Muscle of leg (tissue), 11 donors: ENCODE data around the gene PSME3. TPM values are rescaled to one million over a fixed set of nuclear protein-coding genes. Genes with fewer than 3 reads are reported as not detected.
A peak's percentile ranks its signal among the peaks of the same experiment; 100 is the strongest.

Source experiments
- DNase-seq: peaks from one replicate; pipeline ENCODE4 v3.0.0; 2013
- H3K27ac ChIP-seq: one replicate; pipeline ENCODE4 v1.5.1; 2013; ENCODE audit warnings: mild to moderate bottlenecking, low read length, control low read depth
- H3K27me3 ChIP-seq: one replicate; pipeline ENCODE4 v1.6.1; 2013; ENCODE audit warnings: low read length; ENCODE audit not compliant: control insufficient read depth, insufficient read depth
- H3K36me3 ChIP-seq: one replicate; pipeline ENCODE4 v1.6.1; 2013; ENCODE audit warnings: low read length; ENCODE audit not compliant: control insufficient read depth, insufficient read depth
- H3K4me1 ChIP-seq: one replicate; pipeline ENCODE4 v1.6.1; 2013; ENCODE audit warnings: low read length; ENCODE audit not compliant: control insufficient read depth, insufficient read depth
- H3K4me3 ChIP-seq: one replicate; pipeline ENCODE4 v1.5.1; 2013; ENCODE audit warnings: low read length, control low read depth
- H3K9me3 ChIP-seq: replicated peaks from 2 replicates; pipeline ENCODE4 v1.6.1; 2013; ENCODE audit warnings: low read depth, low read length; ENCODE audit not compliant: control insufficient read depth
- WGBS: methylation state at CpG from one replicate; pipeline ENCODE4 v1.1.5; 2013; ENCODE audit warnings: missing lambda C conversion rate; ENCODE audit not compliant: insufficient coverage; 5-methylcytosine and 5-hydroxymethylcytosine counted together
- polyA plus RNA-seq, 8 donors: library from polyadenylated mRNA; unstranded; fragments of 120-200 nt; gene quantifications; one replicate each; pipeline versions ENCODE4 v1.2.1 to v1.2.3, GENCODE V29; 2013; ENCODE audit warnings: inconsistent platforms in 1 of 8, low replicate concordance in 1 of 8; ENCODE audit not compliant: insufficient read length in 8 of 8, insufficient read depth in 1 of 8
- total RNA-seq: library from RNA; stranded (reverse); fragments of 120-200 nt; gene quantifications from one replicate; pipeline ENCODE4 v1.2.4, GENCODE V29; 2013

PSME3 gene
- total and polyA plus RNA-seq, 9 donors = 26.1 to 67.9 (median 54.7) TPM

- H3K4me3 ChIP-seq = no peak overlapping the region
- WGBS = 74% methylated on average over 7 of the region's 10 CpGs
- H3K27ac ChIP-seq = no peak overlapping the region
- H3K4me1 ChIP-seq = peaks cover 20% of the 10 kb centered on the region
- no peaks in the 10 kb centered on the region for H3K9me3 ChIP-seq
- DNase-seq = no peak
- peaks cover 27% of the 10 kb centered on the region for H3K36me3 ChIP-seq
- peaks cover 3% of the 10 kb centered on the region for H3K27me3 ChIP-seq
Measured at GRCh38 chr17:42795465-42795864, 37.7 kb upstream of the PSME3 start.

DNA sequence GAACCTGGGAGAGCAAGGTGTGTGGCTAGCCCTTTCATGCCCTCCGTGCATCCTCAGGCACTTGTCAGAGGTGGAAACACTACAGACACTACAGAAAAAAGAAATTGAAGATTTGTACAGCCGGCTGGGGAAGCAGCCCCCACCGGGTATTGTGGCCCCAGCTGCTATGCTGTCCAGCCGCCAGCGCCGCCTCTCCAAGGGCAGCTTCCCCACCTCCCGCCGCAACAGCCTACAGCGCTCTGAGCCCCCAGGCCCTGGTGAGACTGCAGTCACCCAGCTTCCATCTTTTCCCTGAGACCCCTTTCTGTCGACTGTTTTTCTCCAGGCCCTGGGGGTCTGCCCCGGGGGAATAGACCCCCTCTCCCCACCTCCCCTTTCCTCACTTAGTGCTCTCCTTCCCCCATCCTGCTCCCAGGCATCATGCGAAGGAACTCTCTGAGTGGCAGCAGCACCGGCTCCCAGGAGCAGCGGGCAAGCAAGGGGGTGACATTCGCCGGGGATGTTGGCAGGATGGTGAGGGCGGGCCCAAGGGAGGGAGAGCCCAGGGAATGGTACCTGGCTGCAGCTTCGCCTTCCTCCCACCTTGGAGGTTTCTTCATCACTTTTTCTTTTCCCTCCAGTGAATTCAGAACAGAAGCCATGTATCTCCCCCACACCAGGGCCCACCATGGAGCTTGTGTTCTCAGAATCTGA, 37.0 kb upstream of the PSME3 start:
- WGBS = 87% methylated on average over 11 of the region's 18 CpGs
- peaks cover 20% of the 10 kb centered on the region for H3K4me1 ChIP-seq
- no peak overlapping the region for H3K27ac ChIP-seq
- H3K27me3 ChIP-seq = no peaks in the 10 kb centered on the region
- peaks cover 27% of the 10 kb centered on the region for H3K36me3 ChIP-seq
- H3K9me3 ChIP-seq = no peaks in the 10 kb centered on the region
- H3K4me3 ChIP-seq = no peak overlapping the region
- DNase-seq = no peak

- H3K9me3 ChIP-seq = no peaks in the 10 kb centered on the region
- H3K4me1 ChIP-seq = peaks cover 20% of the 10 kb centered on the region
- WGBS = 78% methylated on average over 6 of the region's 10 CpGs
- DNase-seq = no peak
- H3K4me3 ChIP-seq = peak overlapping the region; percentile 93
- H3K27ac ChIP-seq = no peak overlapping the region
- no peaks in the 10 kb centered on the region for H3K27me3 ChIP-seq
- H3K36me3 ChIP-seq = peaks cover 27% of the 10 kb centered on the region
Measured at GRCh38 chr17:42797067-42798007, 35.9 kb upstream of the PSME3 start.

DNA sequence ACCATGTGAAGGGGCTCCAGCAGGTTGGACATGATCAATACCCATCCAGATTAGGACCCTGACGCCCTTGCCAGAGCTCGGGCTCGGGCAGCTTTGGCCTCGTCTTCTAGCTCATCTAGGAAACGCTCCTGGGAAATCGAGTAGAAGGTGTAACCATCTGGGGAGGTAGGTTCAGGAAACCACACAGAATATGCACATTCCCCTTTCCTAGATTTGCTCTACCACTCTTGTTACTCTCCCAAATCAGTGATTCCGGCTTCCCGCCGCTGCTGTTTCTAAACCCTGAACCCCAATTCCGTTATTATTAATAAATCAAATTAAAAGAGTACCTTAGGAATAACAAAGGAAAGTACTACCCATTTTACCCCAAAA, 35.2 kb upstream of the PSME3 start:
- Histone ChIP-seq H3K27me3 (no peaks in the 10 kb centered on the region), H3K27ac (peak overlapping the region; percentile 83), H3K36me3 (peaks cover 27% of the 10 kb centered on the region), H3K4me1 (peaks cover 20% of the 10 kb centered on the region), H3K9me3 (no peaks in the 10 kb centered on the region), H3K4me3 (peak overlapping the region; percentile 93)
- WGBS = no CpG with 5 or more reads among the region's 10 CpGs
- no peak for DNase-seq

DNA sequence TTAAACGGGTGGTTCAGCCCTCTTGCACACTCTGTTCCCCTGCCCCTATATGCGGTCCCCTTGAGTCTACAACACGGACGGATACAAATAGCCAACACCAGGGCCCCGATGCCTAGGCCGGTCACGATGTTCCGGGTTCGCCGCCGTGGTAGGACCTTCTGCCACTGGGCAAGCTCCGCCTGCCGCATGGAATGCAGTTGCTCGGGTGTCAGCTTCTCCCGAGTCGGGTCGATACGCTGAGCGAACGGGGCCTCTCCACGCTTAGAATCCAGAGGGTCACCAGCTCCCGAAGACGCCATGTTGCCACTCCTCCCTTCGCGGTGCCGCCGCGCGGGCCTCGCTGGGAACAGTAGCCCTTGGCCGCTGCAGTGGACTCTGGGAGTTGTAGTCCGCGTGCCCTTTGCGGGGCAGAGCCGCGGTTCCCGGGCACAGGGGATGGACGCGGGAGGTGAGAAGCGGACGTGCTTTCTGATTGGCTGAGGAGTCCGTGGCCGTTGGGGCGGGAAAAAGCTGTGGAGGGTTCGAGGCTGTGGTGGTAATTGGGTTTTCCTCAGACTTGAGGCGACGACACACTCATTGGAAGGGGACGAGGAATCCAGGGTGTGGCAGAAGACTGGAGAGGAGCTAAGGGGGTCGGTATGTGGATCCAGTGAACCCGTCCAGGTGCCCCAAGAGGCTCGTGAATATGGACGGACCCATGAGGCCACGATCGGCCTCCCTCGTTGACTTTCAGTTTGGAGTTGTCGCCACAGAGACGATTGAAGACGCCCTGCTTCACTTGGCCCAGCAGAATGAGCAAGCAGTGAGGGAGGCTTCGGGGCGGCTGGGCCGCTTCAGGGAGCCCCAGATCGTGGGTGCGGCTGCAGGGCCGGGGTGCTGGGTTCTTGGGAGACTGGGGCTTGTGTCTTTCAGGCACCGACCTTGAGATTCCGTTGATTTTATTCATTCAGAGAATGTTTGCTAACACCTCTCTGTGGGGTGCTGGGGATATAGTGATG, 34.5 kb upstream of the PSME3 start, which contains the start of the genes CNTD1 and COA3:
Gene CNTD1, plus strand, starts transcription at position 479 of the 998 bp plus-strand sequence. Its CDS starts 207 bp downstream, at position 686.
Gene COA3, minus strand, starts transcription at position 322 of the 998 bp plus-strand sequence. Its CDS starts 23 bp downstream, at position 299.
- Histone ChIP-seq H3K36me3 (peaks cover 27% of the 10 kb centered on the region), H3K4me3 (peak within 1 kb of the TSS; percentile 93), H3K27me3 (no peaks in the 10 kb centered on the region), H3K9me3 (no peaks in the 10 kb centered on the region), H3K27ac (peak within 1 kb of the TSS; percentile 83), H3K4me1 (peaks cover 20% of the 10 kb centered on the region)
- whole genome bisulfite sequencing = 26% methylated on average over 65 of the region's 66 CpGs
- peak; percentile 92 for DNase-seq

GRCh38 chr17:42803074-42803883, 29.9 kb upstream of the PSME3 start:
- no peaks in the 10 kb centered on the region for H3K9me3 ChIP-seq
- H3K4me3 ChIP-seq = no peak overlapping the region
- no peaks in the 10 kb centered on the region for H3K27me3 ChIP-seq
- peaks cover 6% of the 10 kb centered on the region for H3K4me1 ChIP-seq
- DNase-seq = no peak
- WGBS = no CpG with 5 or more reads among the region's 2 CpGs
- H3K36me3 ChIP-seq = no peaks in the 10 kb centered on the region
- no peak overlapping the region for H3K27ac ChIP-seq

DNA sequence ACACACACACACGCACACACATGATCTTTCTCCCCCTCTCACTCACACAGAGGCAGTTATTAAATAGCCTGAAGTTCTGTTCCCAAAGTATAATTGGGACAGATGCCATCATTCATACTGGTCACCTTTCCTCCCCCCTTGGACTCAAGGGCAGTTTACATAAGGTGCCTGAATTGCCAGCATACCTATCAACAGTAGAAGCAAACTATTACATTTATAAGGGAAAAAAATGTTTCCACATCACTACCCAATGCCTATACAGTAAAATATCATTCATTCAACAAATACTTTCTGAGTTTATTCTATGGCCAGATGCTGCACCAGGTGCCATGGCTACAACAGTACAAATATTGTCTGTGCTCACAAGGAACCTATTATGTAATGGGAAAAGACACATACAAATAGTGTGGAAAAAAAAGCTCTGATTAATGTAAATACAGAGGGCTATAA, 28.3 kb upstream of the PSME3 start:
- no peak overlapping the region for H3K4me3 ChIP-seq
- no peaks in the 10 kb centered on the region for H3K4me1 ChIP-seq
- no peak for DNase-seq
- H3K9me3 ChIP-seq = no peaks in the 10 kb centered on the region
- H3K36me3 ChIP-seq = peaks cover 5% of the 10 kb centered on the region
- no peak overlapping the region for H3K27ac ChIP-seq
- WGBS = no CpG with 5 or more reads among the region's 1 CpG
- H3K27me3 ChIP-seq = no peaks in the 10 kb centered on the region

DNA sequence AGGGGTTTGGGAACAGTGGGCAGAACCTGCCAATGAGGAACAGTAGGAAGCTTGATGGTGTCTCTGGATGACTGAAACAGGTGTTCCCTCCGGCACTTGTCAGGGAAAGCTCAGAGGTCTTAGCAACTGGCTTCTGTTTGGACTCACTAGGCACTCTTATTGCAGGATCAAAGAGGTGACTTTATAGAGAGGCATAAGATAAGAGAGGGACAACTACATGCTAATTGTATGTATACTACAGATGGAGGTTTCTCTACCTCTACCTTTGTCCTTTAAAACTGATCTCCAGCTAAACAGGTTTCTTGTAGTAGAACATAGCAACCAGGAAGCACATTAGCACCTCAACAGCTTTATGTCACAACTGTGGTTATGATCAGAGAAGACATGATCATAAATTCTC, 26.9 kb upstream of the PSME3 start:
- Histone ChIP-seq H3K4me1 (no peaks in the 10 kb centered on the region), H3K9me3 (no peaks in the 10 kb centered on the region), H3K4me3 (no peak overlapping the region), H3K27ac (no peak overlapping the region), H3K36me3 (peaks cover 10% of the 10 kb centered on the region), H3K27me3 (no peaks in the 10 kb centered on the region)
- no peak for DNase-seq
- WGBS = 100% methylated on average over 1 of the region's 1 CpG

GRCh38 chr17:42809250-42809649, 23.9 kb upstream of the PSME3 start:
- Histone ChIP-seq H3K27ac (no peak overlapping the region), H3K36me3 (peaks cover 19% of the 10 kb centered on the region), H3K27me3 (no peaks in the 10 kb centered on the region), H3K4me3 (no peak overlapping the region), H3K9me3 (no peaks in the 10 kb centered on the region), H3K4me1 (no peaks in the 10 kb centered on the region)
- no peak for DNase-seq
- WGBS = 23% methylated on average over 2 of the region's 3 CpGs
